Mesothelial cell of epicardium (in vitro differentiated cells): ENCODE data around the gene MTMR6. TPM values are rescaled to one million over a fixed set of nuclear protein-coding genes. Genes with fewer than 3 reads are reported as not detected.

Experiments
- DNase-seq, 2 experiments: peaks; one replicate each; pipeline ENCODE4 v3.0.0; 2021; ENCODE audit warnings: low spot score in 2 of 2; ENCODE audit not compliant: unreplicated experiment in 2 of 2
- H3K27ac Mint-ChIP-seq: 2 replicates; pipeline ENCODE4 v1.8.0; 2021; ENCODE audit warnings: mixed read lengths
- H3K27me3 Mint-ChIP-seq: 2 replicates; pipeline ENCODE4 v1.8.0; 2021; ENCODE audit warnings: low read depth, mixed read lengths
- H3K36me3 Mint-ChIP-seq: 2 replicates; pipeline ENCODE4 v1.8.0; 2021; ENCODE audit warnings: mixed read lengths
- H3K4me1 Mint-ChIP-seq: 2 replicates; pipeline ENCODE4 v1.8.0; 2021; ENCODE audit warnings: mixed read lengths
- H3K4me3 Mint-ChIP-seq: 2 replicates; pipeline ENCODE4 v1.8.0; 2021; ENCODE audit warnings: mild to moderate bottlenecking, moderate library complexity, mixed read lengths
- H3K9me3 Mint-ChIP-seq: 2 replicates; pipeline ENCODE4 v1.8.0; 2021; ENCODE audit warnings: mixed read lengths
- CTCF ChIP-seq: fragments of 200-600 bp; sonication (generic); IDR thresholded peaks from one replicate; pipeline ENCODE4 v1.5.0; 2021; ENCODE audit warnings: antibody characterized with exemption; ENCODE audit not compliant: unreplicated experiment
- total RNA-seq: library from RNA; stranded (reverse); gene quantifications from 3 replicates; pipeline ENCODE4 v1.2.1, GENCODE V29; 2021

Gene MTMR6
- total RNA-seq, 1 donor from 2014 or later = 11.0 TPM

- Mint-ChIP-seq H3K36me3 (peaks cover 24% of the 10 kb centered on the region), H3K4me1 (peaks cover 2% of the 10 kb centered on the region), H3K4me3 (no peak overlapping the region), H3K27ac (no peak overlapping the region), H3K9me3 (no peaks in the 10 kb centered on the region), H3K27me3 (no peaks in the 10 kb centered on the region)
- DNase-seq = no peak
- no peak for TF ChIP-seq CTCF
Observed at GRCh38 chr13:25252225-25252624, 35.1 kb downstream of the MTMR6 start.

- Mint-ChIP-seq H3K4me1 (peaks cover 2% of the 10 kb centered on the region), H3K36me3 (peaks cover 20% of the 10 kb centered on the region), H3K4me3 (no peak overlapping the region), H3K27ac (no peak overlapping the region), H3K9me3 (peaks cover 3% of the 10 kb centered on the region), H3K27me3 (no peaks in the 10 kb centered on the region)
- no peak for TF ChIP-seq CTCF
- DNase-seq = no peak
Observed at GRCh38 chr13:25249001-25249543, 38.2 kb downstream of the MTMR6 start.

GRCh38 chr13:25248071-25248470, 39.2 kb downstream of the MTMR6 start:
- H3K4me3 Mint-ChIP-seq = no peak overlapping the region
- H3K27me3 Mint-ChIP-seq = no peaks in the 10 kb centered on the region
- peaks cover 3% of the 10 kb centered on the region for H3K9me3 Mint-ChIP-seq
- H3K36me3 Mint-ChIP-seq = peaks cover 21% of the 10 kb centered on the region
- H3K27ac Mint-ChIP-seq = no peak overlapping the region
- DNase-seq = no peak
- H3K4me1 Mint-ChIP-seq = peaks cover 2% of the 10 kb centered on the region
- TF ChIP-seq CTCF = no peak

GRCh38 chr13:25247360-25247759, 39.9 kb downstream of the MTMR6 start:
- Mint-ChIP-seq H3K4me1 (peaks cover 2% of the 10 kb centered on the region), H3K27ac (no peak overlapping the region), H3K4me3 (no peak overlapping the region), H3K9me3 (peaks cover 3% of the 10 kb centered on the region), H3K27me3 (no peaks in the 10 kb centered on the region), H3K36me3 (peaks cover 21% of the 10 kb centered on the region)
- DNase-seq = no peak
- no peak for TF ChIP-seq CTCF

- Mint-ChIP-seq H3K27ac (no peak overlapping the region), H3K4me3 (no peak overlapping the region), H3K4me1 (peaks cover 2% of the 10 kb centered on the region), H3K36me3 (peaks cover 13% of the 10 kb centered on the region), H3K27me3 (no peaks in the 10 kb centered on the region), H3K9me3 (peaks cover 3% of the 10 kb centered on the region)
- no peak for DNase-seq
- TF ChIP-seq CTCF = no peak
Observed at GRCh38 chr13:25244123-25244522, 43.2 kb downstream of the MTMR6 start.

GRCh38 chr13:25242956-25243355, 44.3 kb downstream of the MTMR6 start:
- no peaks in the 10 kb centered on the region for H3K4me1 Mint-ChIP-seq
- no peak for DNase-seq
- H3K9me3 Mint-ChIP-seq = peaks cover 3% of the 10 kb centered on the region
- TF ChIP-seq CTCF = no peak
- no peak overlapping the region for H3K4me3 Mint-ChIP-seq
- peaks cover 13% of the 10 kb centered on the region for H3K36me3 Mint-ChIP-seq
- no peak overlapping the region for H3K27ac Mint-ChIP-seq
- no peaks in the 10 kb centered on the region for H3K27me3 Mint-ChIP-seq
